ENCODE data around the gene ARL2BP.

DNA sequence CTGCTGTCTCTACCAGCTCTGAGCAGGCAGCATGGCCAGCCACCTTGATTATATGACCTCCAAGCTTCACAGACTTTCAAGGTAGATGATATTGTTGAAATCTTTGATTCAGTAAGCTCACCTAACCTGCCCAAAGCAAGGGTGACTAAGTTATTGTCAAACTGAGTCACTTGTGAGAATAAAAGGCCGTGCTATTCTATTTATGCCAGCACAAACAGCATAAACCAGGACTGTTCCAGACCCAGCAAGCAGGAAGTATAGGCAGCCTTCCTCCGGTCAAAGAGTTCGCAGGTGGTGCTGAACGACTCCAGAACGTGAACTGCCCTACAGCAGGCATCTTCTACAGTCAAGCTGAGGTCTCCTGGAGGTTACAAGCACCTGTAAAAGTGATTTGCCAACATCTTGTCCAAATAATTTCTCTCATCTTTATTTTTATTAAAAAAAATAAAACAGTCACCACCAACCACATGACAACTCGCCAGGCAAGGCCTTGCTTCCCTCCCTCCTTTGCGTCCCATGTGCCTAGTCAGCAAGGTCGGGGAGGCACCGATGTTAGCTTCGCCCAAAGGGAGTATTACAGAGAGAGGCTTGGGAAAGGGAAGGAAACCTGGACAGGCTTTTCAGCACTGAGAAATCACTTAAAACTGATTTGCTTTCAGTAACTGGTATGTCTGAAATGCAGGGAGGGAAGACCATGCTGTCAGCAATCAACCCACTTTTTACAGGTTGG lies 10.8 kb downstream of the ARL2BP start:
- TF ChIP-seq POLR2A (IDR thresholded peaks at IDR 0.05; ENCODE audit: low read length) (no peak), GATA1 (IDR thresholded peaks at IDR 0.05; ENCODE audit: low read depth, low read length) (no peak)

Data from erythroblast (primary cell).